Activated T-cell treated with anti-CD3 and anti-CD28 coated beads for 1 hour (primary cell): Measurements from ENCODE around the gene FANCD2.
"Not testable (repeated sequence)": the region's sequence is repeated elsewhere in the genome, so short reads cannot be mapped to it uniquely, and the experiment has no call there.

ENCODE experiments used
- DNase-seq: peaks from one replicate; pipeline ENCODE4 v3.0.0-alpha.2; 2020; ENCODE audit warnings: low read depth

Gene FANCD2

GRCh38 chr3:10015461-10015904, 10.8 kb upstream of the FANCD2 start:
- no peak for DNase-seq

- DNase-seq = no peak
These were observed 8.5 kb upstream of the FANCD2 start for GRCh38 chr3:10017636-10018292.

- DNase-seq = not testable (repeated sequence)
These were observed 7.4 kb upstream of the FANCD2 start for GRCh38 chr3:10018806-10019205.

GRCh38 chr3:10019326-10019725, 6.9 kb upstream of the FANCD2 start:
- no peak for DNase-seq

GRCh38 chr3:10021856-10022775, 4.1 kb upstream of the FANCD2 start:
- DNase-seq = no peak

- no peak for DNase-seq
These were observed 2.5 kb upstream of the FANCD2 start for GRCh38 chr3:10023587-10024310.

- no peak for DNase-seq
These were observed 793 bp upstream of the FANCD2 start for GRCh38 chr3:10025205-10026083.

- DNase-seq = no peak
These were observed 14.8 kb downstream of the FANCD2 start for GRCh38 chr3:10041034-10041433.

- DNase-seq = no peak
These were observed 21.6 kb downstream of the FANCD2 start for GRCh38 chr3:10047876-10048275.

- not testable (repeated sequence) for DNase-seq
These were observed 26.8 kb downstream of the FANCD2 start for GRCh38 chr3:10053054-10053453.

- DNase-seq = no peak
These were observed 28.9 kb downstream of the FANCD2 start for GRCh38 chr3:10055097-10055496.

GRCh38 chr3:10070077-10070476, 43.8 kb downstream of the FANCD2 start:
- DNase-seq = not testable (repeated sequence)

- DNase-seq = no peak
These were observed 48.4 kb downstream of the FANCD2 start for GRCh38 chr3:10074666-10075065.

GRCh38 chr3:10081871-10082270, 55.6 kb downstream of the FANCD2 start:
- no peak for DNase-seq

- no peak for DNase-seq
These were observed 59.5 kb downstream of the FANCD2 start for GRCh38 chr3:10085738-10086137.

- DNase-seq = no peak
These were observed 62.0 kb downstream of the FANCD2 start for GRCh38 chr3:10088256-10088655.

- DNase-seq = no peak
These were observed 63.9 kb downstream of the FANCD2 start for GRCh38 chr3:10090179-10090578.

- DNase-seq = not testable (repeated sequence)
These were observed 64.5 kb downstream of the FANCD2 start for GRCh38 chr3:10090774-10091173.

GRCh38 chr3:10091387-10091786, 65.2 kb downstream of the FANCD2 start:
- DNase-seq = not testable (repeated sequence)

GRCh38 chr3:10093678-10094077, 67.4 kb downstream of the FANCD2 start:
- no peak for DNase-seq

- DNase-seq = no peak
These were observed 72.8 kb downstream of the FANCD2 start for GRCh38 chr3:10099041-10099440.

- no peak for DNase-seq
These were observed 80.7 kb downstream of the FANCD2 start for GRCh38 chr3:10106919-10107318.
